GM18511 (cell line): ENCODE measurements around the gene SAE1.

Experiments used
- ATAC-seq: cut with Tn5 transposase; IDR thresholded peaks from one replicate; pipeline ENCODE4 v1.9.1; 2021; ENCODE audit warnings: mild to moderate bottlenecking, moderate library complexity; ENCODE audit not compliant: unreplicated experiment

The SAE1 gene

GRCh38 chr19:47157431-47158321 is 27.0 kb downstream of the SAE1 start:
- no peak for ATAC-seq

- ATAC-seq: no peak
These were observed 27.7 kb downstream of the SAE1 start for GRCh38 chr19:47158367-47158791.

GRCh38 chr19:47158879-47159503 is 28.4 kb downstream of the SAE1 start:
- ATAC-seq: no peak

GRCh38 chr19:47161876-47162489 is 31.3 kb downstream of the SAE1 start:
- no peak for ATAC-seq

- no peak for ATAC-seq
These were observed 37.4 kb downstream of the SAE1 start for GRCh38 chr19:47168065-47168464.

GRCh38 chr19:47172666-47173455 is 42.2 kb downstream of the SAE1 start:
- ATAC-seq: no peak

GRCh38 chr19:47176071-47176626 is 45.5 kb downstream of the SAE1 start:
- no peak for ATAC-seq

- ATAC-seq: no peak
These were observed 46.0 kb downstream of the SAE1 start for GRCh38 chr19:47176627-47177090.

- no peak for ATAC-seq
These were observed 49.1 kb downstream of the SAE1 start for GRCh38 chr19:47179653-47180310.

GRCh38 chr19:47183601-47184000 is 53.0 kb downstream of the SAE1 start:
- no peak for ATAC-seq

GRCh38 chr19:47186446-47187334 is 56.1 kb downstream of the SAE1 start:
- ATAC-seq: peak; percentile 89

- ATAC-seq: no peak
These were observed 56.7 kb downstream of the SAE1 start for GRCh38 chr19:47187335-47187655.

GRCh38 chr19:47187797-47188196 is 57.2 kb downstream of the SAE1 start:
- ATAC-seq: no peak

- no peak for ATAC-seq
These were observed 57.9 kb downstream of the SAE1 start for GRCh38 chr19:47188507-47189033.

- no peak for ATAC-seq
These were observed 59.6 kb downstream of the SAE1 start for GRCh38 chr19:47190167-47190727.

GRCh38 chr19:47195434-47195833 is 64.8 kb downstream of the SAE1 start:
- ATAC-seq: no peak

GRCh38 chr19:47197141-47197540 is 66.5 kb downstream of the SAE1 start:
- no peak for ATAC-seq

GRCh38 chr19:47200530-47200929 is 69.9 kb downstream of the SAE1 start:
- ATAC-seq: no peak

- ATAC-seq: no peak
These were observed 72.6 kb downstream of the SAE1 start for GRCh38 chr19:47203254-47203653.
